HG03442 (cell line): Measurements from ENCODE around the gene CACNA1D.

Experiments
- ATAC-seq: cut with Tn5 transposase; IDR thresholded peaks from one replicate; pipeline ENCODE4 v1.9.1; 2021; ENCODE audit warnings: mild to moderate bottlenecking, moderate library complexity; ENCODE audit not compliant: unreplicated experiment

The CACNA1D gene

DNA sequence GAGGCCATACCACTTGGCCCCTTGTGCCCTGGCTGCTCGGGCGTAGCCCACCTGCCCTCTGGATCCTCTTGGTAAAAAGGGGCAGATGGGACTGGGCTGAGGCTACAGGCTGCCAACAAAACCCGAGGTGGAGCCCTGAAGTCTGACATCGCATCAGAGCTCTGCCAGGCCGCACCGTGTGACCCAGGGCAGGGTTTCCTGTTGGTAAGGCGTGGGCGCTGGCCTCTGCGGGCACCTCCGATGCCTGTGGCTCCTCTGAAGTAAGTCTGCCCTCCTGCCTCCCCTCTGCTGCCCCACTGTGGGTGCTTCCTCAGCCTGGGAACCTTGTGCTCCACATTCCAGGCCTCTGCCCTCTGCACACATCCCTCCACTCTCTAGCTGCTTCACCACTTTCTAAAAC lies 342.9 kb downstream of the CACNA1D start:
- no peak for ATAC-seq

DNA sequence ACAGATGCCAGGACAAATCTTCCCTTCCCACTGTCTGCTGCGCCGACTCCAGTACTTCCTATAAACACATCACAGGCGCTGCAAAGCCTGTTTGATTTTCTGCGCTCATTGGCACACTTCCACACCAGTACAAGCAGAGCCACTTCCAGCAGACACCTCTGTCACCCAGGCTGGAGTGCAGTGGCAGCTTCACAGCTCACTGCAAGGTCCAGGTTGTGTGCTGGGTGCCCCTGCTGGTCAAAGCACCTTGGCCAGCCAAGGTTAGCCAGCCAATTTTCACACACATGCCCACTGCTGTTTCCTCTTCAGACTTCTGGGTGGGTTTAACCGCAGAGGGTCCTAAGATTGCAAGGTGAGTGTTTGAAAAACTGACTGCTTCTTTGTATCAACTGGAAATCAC lies 346.9 kb downstream of the CACNA1D start:
- ATAC-seq, result no peak

DNA sequence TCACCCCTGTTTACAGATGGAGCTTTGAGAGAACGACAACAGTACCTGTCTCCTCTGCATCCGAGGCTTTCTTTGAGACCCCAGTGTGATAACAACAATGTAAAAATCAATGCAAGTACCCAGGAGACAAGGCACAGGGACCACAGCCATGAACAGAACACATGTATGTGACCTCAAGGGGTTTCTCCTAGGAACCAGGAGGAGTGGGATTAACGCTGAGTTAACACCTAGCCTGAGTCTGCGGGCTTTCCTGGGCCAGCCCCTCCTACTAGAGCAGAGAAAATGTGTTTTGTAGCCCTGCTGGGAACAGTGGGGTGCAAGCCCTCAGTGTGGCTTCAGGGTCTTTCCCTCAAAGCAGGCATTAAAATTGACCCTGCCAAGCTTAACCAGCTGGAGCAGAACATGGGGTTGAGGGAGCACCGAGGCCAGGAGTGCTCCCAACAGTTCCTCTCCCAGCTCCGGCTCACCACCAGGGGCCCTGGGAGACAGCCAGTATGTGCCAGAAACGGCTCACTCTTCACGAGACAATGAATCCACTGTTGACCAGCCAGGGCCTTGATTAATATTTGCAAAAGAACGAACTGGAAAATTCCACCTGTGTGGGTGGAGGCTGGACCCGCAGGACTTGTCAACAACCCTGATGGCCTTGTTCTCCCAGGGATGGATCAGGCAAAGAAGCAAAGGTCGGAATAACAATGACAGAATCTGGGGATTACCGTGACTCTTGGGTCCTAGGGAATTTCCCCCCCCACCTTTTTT lies 348.2 kb downstream of the CACNA1D start:
- ATAC-seq, result no peak

DNA sequence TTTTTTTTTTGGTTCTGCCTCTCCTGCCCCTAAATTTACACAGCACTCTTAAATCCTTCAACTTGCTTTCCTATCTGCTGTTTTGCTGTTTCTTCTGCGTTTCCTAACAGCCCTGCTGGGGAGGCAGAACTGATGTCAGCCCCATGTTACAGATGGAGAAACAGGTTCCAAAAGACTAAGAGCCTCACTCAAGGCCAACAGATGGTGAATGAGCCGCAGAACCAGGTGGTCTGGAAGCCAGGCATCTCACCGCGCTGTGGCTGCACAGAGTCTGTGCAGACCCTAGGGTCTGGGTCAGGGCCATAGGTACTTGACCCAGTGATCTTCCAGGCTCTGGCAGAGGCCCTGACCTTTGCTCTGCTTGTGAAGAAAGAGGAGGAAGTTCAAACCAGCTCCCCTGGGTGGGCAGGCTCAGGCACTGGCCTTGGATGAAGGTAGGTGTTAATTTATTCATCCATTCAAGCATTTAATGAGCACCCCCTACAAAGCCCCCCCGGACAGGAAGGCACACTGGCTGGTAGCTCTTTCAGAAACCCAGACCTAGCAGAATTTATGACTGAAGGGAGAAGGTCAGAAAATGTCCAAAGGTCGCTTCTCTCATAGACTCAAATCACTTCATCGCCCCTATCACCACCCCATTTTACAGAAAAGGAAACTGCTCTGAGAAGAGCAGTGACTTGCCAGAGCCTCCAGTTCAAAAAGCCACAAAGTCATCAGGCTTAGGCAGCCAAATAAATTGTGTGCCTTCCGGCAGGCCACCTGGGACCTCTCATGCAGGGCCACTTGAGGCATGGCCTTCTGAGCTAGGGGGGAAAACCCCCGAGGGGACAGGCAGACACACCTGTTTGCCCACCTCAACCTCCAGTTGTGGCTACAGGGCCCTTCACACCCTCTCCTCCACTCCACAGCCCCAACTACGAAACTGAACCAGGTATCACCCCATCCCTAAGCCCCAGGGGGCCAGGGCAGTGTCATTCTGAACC lies 349.1 kb downstream of the CACNA1D start:
- ATAC-seq, result peak; percentile 33

- no peak for ATAC-seq
These were observed 350.1 kb downstream of the CACNA1D start for GRCh38 chr3:53844262-53845102.

GRCh38 chr3:53845103-53845880 lies 350.9 kb downstream of the CACNA1D start:
- ATAC-seq, result no peak

DNA sequence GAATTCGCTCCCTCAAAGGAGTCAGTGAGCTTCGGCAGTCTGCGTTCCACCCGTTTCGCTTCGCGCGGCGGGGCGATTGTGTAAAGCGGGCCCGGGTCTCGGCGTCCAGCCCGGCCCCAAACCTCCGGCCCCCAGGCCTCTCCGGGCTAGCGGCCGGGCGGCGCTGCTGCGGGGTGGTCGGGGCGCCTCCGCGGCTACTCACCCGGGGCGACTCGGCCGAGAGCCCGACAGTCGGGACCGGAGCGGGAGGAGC lies 351.4 kb downstream of the CACNA1D start:
- ATAC-seq, result peak; percentile 13

- ATAC-seq, result peak; percentile 33
These were observed 351.9 kb downstream of the CACNA1D start, which contains the start of the genes CHDH and IL17RB for GRCh38 chr3:53846134-53846850. Gene CHDH, minus strand, starts transcription at chr3:53846419. Its CDS starts 22,411 bp downstream, at chr3:53824008. Gene IL17RB, plus strand, starts transcription at chr3:53846568. Its CDS starts 21 bp downstream, at chr3:53846589.

- ATAC-seq, result no peak
These were observed 352.4 kb downstream of the CACNA1D start for GRCh38 chr3:53846851-53847155.

- ATAC-seq, result no peak
These were observed 355.5 kb downstream of the CACNA1D start for GRCh38 chr3:53849916-53850315.

GRCh38 chr3:53850895-53851294 lies 356.5 kb downstream of the CACNA1D start:
- ATAC-seq, result no peak

DNA sequence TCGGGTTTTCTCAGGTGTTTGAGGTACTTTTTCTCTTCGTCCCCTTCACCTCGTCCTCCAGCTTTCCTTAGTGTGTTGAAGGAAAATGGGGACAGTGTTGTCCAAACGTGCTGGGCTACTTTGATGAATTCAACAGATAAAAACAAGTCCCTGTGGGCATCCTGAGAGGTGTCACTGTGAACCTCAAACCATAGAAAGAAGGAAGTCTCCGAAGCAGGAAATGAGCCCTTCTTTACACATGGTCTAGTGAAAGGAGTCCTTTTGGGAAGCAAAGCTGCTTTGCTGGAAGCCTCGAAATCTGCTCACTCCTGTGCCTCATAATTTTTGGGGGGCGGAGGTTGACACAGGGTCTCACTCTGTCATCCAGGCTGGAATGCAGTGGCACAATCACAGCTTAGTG lies 362.6 kb downstream of the CACNA1D start:
- ATAC-seq, result no peak

DNA sequence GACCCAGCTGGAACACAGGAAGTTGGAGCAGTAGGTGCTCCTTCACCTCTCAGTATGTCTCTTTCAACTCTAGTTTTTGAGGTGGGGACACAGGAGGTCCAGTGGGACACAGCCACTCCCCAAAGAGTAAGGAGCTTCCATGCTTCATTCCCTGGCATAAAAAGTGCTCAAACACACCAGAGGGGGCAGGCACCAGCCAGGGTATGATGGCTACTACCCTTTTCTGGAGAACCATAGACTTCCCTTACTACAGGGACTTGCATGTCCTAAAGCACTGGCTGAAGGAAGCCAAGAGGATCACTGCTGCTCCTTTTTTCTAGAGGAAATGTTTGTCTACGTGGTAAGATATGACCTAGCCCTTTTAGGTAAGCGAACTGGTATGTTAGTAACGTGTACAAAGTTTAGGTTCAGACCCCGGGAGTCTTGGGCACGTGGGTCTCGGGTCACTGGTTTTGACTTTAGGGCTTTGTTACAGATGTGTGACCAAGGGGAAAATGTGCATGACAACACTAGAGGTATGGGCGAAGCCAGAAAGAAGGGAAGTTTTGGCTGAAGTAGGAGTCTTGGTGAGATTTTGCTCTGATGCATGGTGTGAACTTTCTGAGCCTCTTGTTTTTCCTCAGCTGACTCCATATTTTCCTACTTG lies 363.8 kb downstream of the CACNA1D start:
- no peak for ATAC-seq

- no peak for ATAC-seq
These were observed 364.8 kb downstream of the CACNA1D start for GRCh38 chr3:53859178-53859577.

GRCh38 chr3:53860196-53860595 lies 365.8 kb downstream of the CACNA1D start:
- ATAC-seq, result no peak

- ATAC-seq, result no peak
These were observed 367.8 kb downstream of the CACNA1D start for GRCh38 chr3:53862241-53862640.

- no peak for ATAC-seq
These were observed 368.7 kb downstream of the CACNA1D start for GRCh38 chr3:53863145-53863544.
